Measurements from ENCODE around the gene DLGAP3.

GRCh38 chr1:34842952-34843371, 86.5 kb downstream of the DLGAP3 start:
- TF ChIP-seq REST (IDR thresholded peaks at IDR 0.05; ENCODE audit: insufficient read depth in 1 of 2, low read depth in 2 of 2, low read length in 2 of 2) = no peak
- TF ChIP-seq TAF1 (IDR thresholded peaks at IDR 0.05; ENCODE audit: borderline replicate concordance, insufficient read depth, low read length) = no peak
- TF ChIP-seq POLR2AphosphoS5 (IDR thresholded peaks at IDR 0.05; ENCODE audit: low read depth, low read length) = no peak
- TF ChIP-seq SIN3A (IDR thresholded peaks at IDR 0.05; ENCODE audit: borderline replicate concordance, insufficient read depth, low read length) = no peak
- no peak for TF ChIP-seq FOXP2 (optimal IDR thresholded peaks at IDR 0.05; ENCODE audit: borderline replicate concordance, extremely low read depth, extremely low read length, insufficient read depth)
